H1 (cell line): Measurements from ENCODE around the gene ZFP57. TPM values are rescaled to one million over a fixed set of nuclear protein-coding genes. Genes with fewer than 3 reads are reported as not detected.

Source experiments
- CTCF ChIA-PET: fragments of 300-600 bp; sonication (Branson Sonifier 250); formaldehyde crosslinking; loops from one replicate; lab custom pipeline; 2021; ENCODE audit not compliant: partially characterized antibody; lab: Charles Lee
- POLR2A ChIA-PET: fragments of 300-600 bp; sonication (Branson Sonifier 250); formaldehyde crosslinking; loops from one replicate; lab custom pipeline; 2021; ENCODE audit warnings: inconsistent platforms; ENCODE audit not compliant: partially characterized antibody; lab: Charles Lee
- DNase-seq, 2 experiments: peaks; one replicate each; pipeline versions ENCODE4 v3.0.0 to v3.0.0-alpha.2; 2010 to 2022; ENCODE audit warnings: low spot score in 2 of 2, low read depth in 1 of 2, mixed read lengths in 1 of 2
- FAIRE-seq: peaks from 2 replicates; lab custom pipeline; 2011; peaks lifted over from hg19 to GRCh38; lab: Jason Lieb, UNC
- H2AFZ ChIP-seq: 2 replicates; pipeline ENCODE4 v1.8.1; 2012; ENCODE audit warnings: low read length, inconsistent platforms
- H2AK5ac ChIP-seq: 2 replicates; pipeline ENCODE4 v1.6.1; 2013; ENCODE audit warnings: low read depth, low read length
- H2BK120ac ChIP-seq: replicated peaks from 2 replicates; pipeline ENCODE3; 2013; ENCODE audit warnings: low read depth, low read length, inconsistent platforms
- H2BK12ac ChIP-seq: 2 replicates; pipeline ENCODE4 v1.6.1; 2013; ENCODE audit warnings: low read depth, low read length
- H2BK15ac ChIP-seq: 2 replicates; pipeline ENCODE4 v1.6.1; 2013; ENCODE audit warnings: low read length
- H2BK20ac ChIP-seq: 2 replicates; pipeline ENCODE4 v1.6.1; 2013; ENCODE audit warnings: low read length
- H2BK5ac ChIP-seq: 2 replicates; pipeline ENCODE4 v1.6.1; 2013; ENCODE audit warnings: low read depth, low read length
- H3K14ac ChIP-seq: 2 replicates; pipeline ENCODE4 v1.6.1; 2013; ENCODE audit warnings: inconsistent platforms; ENCODE audit not compliant: insufficient read length
- H3K18ac ChIP-seq: 2 replicates; pipeline ENCODE4 v1.6.1; 2013; ENCODE audit warnings: low read length; ENCODE audit errors: extremely low read depth
- H3K23ac ChIP-seq: 2 replicates; pipeline ENCODE4 v1.6.1; 2013; ENCODE audit warnings: inconsistent platforms; ENCODE audit not compliant: insufficient read length
- H3K23me2 ChIP-seq: 2 replicates; pipeline ENCODE4 v1.6.1; 2013; ENCODE audit warnings: low read depth, low read length
- H3K27ac ChIP-seq: 2 replicates; pipeline ENCODE4 v1.6.1; 2011; ENCODE audit warnings: low read depth, low read length, inconsistent platforms
- H3K27me3 ChIP-seq, 4 experiments: replicated peaks in 1 of 4; 1 replicate in 1 of 4; 2 replicates in 3 of 4; pipeline versions ENCODE4 v1.6.1 to v1.8.1; 2011 to 2013; ENCODE audit warnings: low read length in 3 of 4, mild to moderate bottlenecking in 3 of 4, inconsistent platforms in 2 of 4, mixed read lengths in 2 of 4, moderate library complexity in 1 of 4; ENCODE audit not compliant: control insufficient read depth in 3 of 4, insufficient read depth in 3 of 4; ENCODE audit errors: extremely low read depth in 1 of 4
- H3K36me3 ChIP-seq, 4 experiments: 2 replicates each; pipeline versions ENCODE4 v1.6.1 to v1.8.1; 2011 to 2013; ENCODE audit warnings: mild to moderate bottlenecking in 4 of 4, low read length in 3 of 4, moderate library complexity in 2 of 4, control low read depth in 1 of 4, inconsistent platforms in 1 of 4; ENCODE audit not compliant: insufficient read depth in 4 of 4, control insufficient read depth in 2 of 4
- H3K4ac ChIP-seq: replicated peaks from 2 replicates; pipeline ENCODE3; 2013; ENCODE audit warnings: low read length, low read depth, mixed read lengths, inconsistent platforms; ENCODE audit not compliant: insufficient read length
- H3K4me1 ChIP-seq, 4 experiments: replicated peaks in 1 of 4; 1 replicate in 1 of 4; 2 replicates in 3 of 4; pipeline versions ENCODE4 v1.6.1 to v1.8.1; 2011 to 2013; ENCODE audit warnings: low read length in 3 of 4, inconsistent platforms in 2 of 4, mixed read lengths in 1 of 4; ENCODE audit not compliant: insufficient read depth in 4 of 4, control insufficient read depth in 3 of 4
- H3K4me2 ChIP-seq, 2 experiments: 2 replicates each; pipeline versions ENCODE4 v1.6.1 to v1.8.1; 2011 to 2013; ENCODE audit warnings: low read depth in 2 of 2, low read length in 2 of 2, control low read depth in 1 of 2, inconsistent platforms in 1 of 2, mild to moderate bottlenecking in 1 of 2; ENCODE audit not compliant: insufficient read depth in 1 of 2
- H3K4me3 ChIP-seq, 4 experiments: fragments of 200-600, 300-600 bp in 1 of 4; sonication (generic), shearing (Covaris generic), sonication (Bioruptor Twin) in 1 of 4; 2 replicates each; pipeline versions ENCODE4 v1.5.1 to v1.8.1; 2011 to 2016; ENCODE audit warnings: low read length in 4 of 4, low read depth in 3 of 4, control low read depth in 2 of 4, inconsistent platforms in 2 of 4, mild to moderate bottlenecking in 2 of 4, mixed read lengths in 1 of 4, moderate library complexity in 1 of 4; ENCODE audit not compliant: insufficient read depth in 2 of 4; ENCODE audit errors: extremely low read depth in 1 of 4
- H3K56ac ChIP-seq: replicated peaks from 2 replicates; pipeline ENCODE3; 2013; ENCODE audit warnings: low read depth, mild to moderate bottlenecking, mixed read lengths, low read length, inconsistent platforms; ENCODE audit not compliant: insufficient read length
- H3K79me1 ChIP-seq: 2 replicates; pipeline ENCODE4 v1.6.1; 2013; ENCODE audit warnings: low read depth, low read length, control low read depth
- H3K79me2 ChIP-seq, 2 experiments: 2 replicates each; pipeline versions ENCODE4 v1.6.1 to v1.8.1; 2012 to 2013; ENCODE audit warnings: low read length in 2 of 2, mild to moderate bottlenecking in 2 of 2, inconsistent platforms in 1 of 2; ENCODE audit not compliant: insufficient read depth in 2 of 2, control insufficient read depth in 1 of 2
- H3K9ac ChIP-seq, 4 experiments: replicated peaks in 1 of 4; 1 replicate in 1 of 4; 2 replicates in 3 of 4; pipeline versions ENCODE4 v1.6.1 to v1.8.1; 2011 to 2013; ENCODE audit warnings: low read depth in 3 of 4, low read length in 3 of 4, control low read depth in 2 of 4, mild to moderate bottlenecking in 2 of 4, moderate library complexity in 2 of 4, inconsistent platforms in 1 of 4; ENCODE audit errors: extremely low read depth in 1 of 4
- H3K9me3 ChIP-seq, 2 experiments: 2 replicates each; pipeline versions ENCODE4 v1.6.1 to v1.8.1; 2012 to 2013; ENCODE audit warnings: mild to moderate bottlenecking in 2 of 2, moderate library complexity in 2 of 2, control low read depth in 1 of 2, inconsistent platforms in 1 of 2, low read depth in 1 of 2, low read length in 1 of 2, mixed read lengths in 1 of 2; ENCODE audit not compliant: insufficient read depth in 2 of 2
- H4K20me1 ChIP-seq, 2 experiments: replicated peaks in 1 of 2; 2 replicates each; pipeline versions ENCODE3 to v1.8.1; 2011 to 2013; ENCODE audit warnings: inconsistent platforms in 2 of 2, low read length in 2 of 2, mild to moderate bottlenecking in 1 of 2; ENCODE audit not compliant: insufficient read depth in 2 of 2, control insufficient read depth in 1 of 2
- H4K5ac ChIP-seq: 2 replicates; pipeline ENCODE4 v1.6.1; 2013; ENCODE audit warnings: low read length, low read depth, mixed read lengths, inconsistent platforms; ENCODE audit not compliant: insufficient read length
- H4K8ac ChIP-seq: 2 replicates; pipeline ENCODE4 v1.8.0; 2013; ENCODE audit warnings: mild to moderate bottlenecking, moderate library complexity, low read length, inconsistent platforms; ENCODE audit not compliant: insufficient read depth; ENCODE audit errors: extremely low read depth
- H4K91ac ChIP-seq: replicated peaks from 2 replicates; pipeline ENCODE3; 2013; ENCODE audit warnings: low read length, mixed read lengths, inconsistent platforms; ENCODE audit not compliant: insufficient read length
- JUND ChIP-seq: IDR thresholded peaks from 2 replicates; pipeline ENCODE4 v1.6.1; 2011; ENCODE audit warnings: mild to moderate bottlenecking, improper control_type of control experiment, low read length
- MAFK ChIP-seq: IDR thresholded peaks from 2 replicates; pipeline ENCODE4 v1.6.1; 2012; ENCODE audit warnings: low read depth, mild to moderate bottlenecking, improper control_type of control experiment, low read length
- NANOG ChIP-seq: IDR thresholded peaks from 2 replicates; pipeline ENCODE4 v1.6.1; 2011; ENCODE audit warnings: low read length, low read depth, mild to moderate bottlenecking, inconsistent platforms; ENCODE audit not compliant: insufficient read depth, poor library complexity, severe bottlenecking
- SAP30 ChIP-seq: fragments of 300-600 bp; sonication (generic); IDR thresholded peaks from 2 replicates; pipeline ENCODE4 v1.7.1; 2012; ENCODE audit warnings: low read length, moderate library complexity, mild to moderate bottlenecking, inconsistent platforms; ENCODE audit not compliant: insufficient read depth, insufficient replicate concordance
- SP2 ChIP-seq: IDR thresholded peaks from 2 replicates; pipeline ENCODE4 v1.6.1; 2012; ENCODE audit warnings: mild to moderate bottlenecking, low read length, inconsistent platforms
- SRF ChIP-seq: IDR thresholded peaks from 2 replicates; pipeline ENCODE4 v1.6.1; 2011; ENCODE audit warnings: mild to moderate bottlenecking, low read depth, low read length, moderate library complexity
- TAF1 ChIP-seq: IDR thresholded peaks from 2 replicates; pipeline ENCODE4 v1.6.1; 2011; ENCODE audit warnings: mild to moderate bottlenecking, low read depth, low read length
- WGBS, 2 experiments: shearing (Covaris generic) in 1 of 2; methylation state at CpG; one replicate each; pipeline versions ENCODE4 v1.1.6 to v1.1.7; 2013 to 2015; ENCODE audit warnings: low lambda C conversion rate in 2 of 2, mixed read lengths in 2 of 2, inconsistent platforms in 1 of 2, low coverage in 1 of 2, missing lambda C conversion rate in 1 of 2; ENCODE audit not compliant: insufficient replicate concordance in 2 of 2, insufficient coverage in 1 of 2, insufficient read length in 1 of 2; ENCODE audit errors: extremely low coverage in 1 of 2, missing lambda C conversion rate in 1 of 2; 5-methylcytosine and 5-hydroxymethylcytosine counted together
- polyA plus RNA-seq, 7 experiments: library from polyadenylated mRNA; depleted of rRNA in 3 of 7; stranded (reverse) in 5 of 7; unstranded in 2 of 7; fragments of >200 nt in 5 of 7; fragments of 200-250 nt in 2 of 7; gene quantifications; 1 replicate in 5 of 7; 2 replicates in 1 of 7; 4 replicates in 1 of 7; pipeline versions ENCODE4 v1.2.1 to v1.2.3, GENCODE V29; 2011 to 2013; ENCODE audit warnings: missing spikeins in 2 of 7, mixed read lengths in 2 of 7
- total RNA-seq: library from RNA; stranded (reverse); fragmentation: NEBNext Ultra II Directional; extraction: Animal tissue kit (Norgen Biotek cat#: 25700); gene quantifications from 2 replicates; pipeline ENCODE4 v1.2.1, GENCODE V29; 2021

The ZFP57 gene
- total and polyA plus RNA-seq, 2 of the 8 experiments (the other 6 are each of a cell fraction or from before 2014, with no cell fraction given) = 0.85 to 1.2 TPM

DNA sequence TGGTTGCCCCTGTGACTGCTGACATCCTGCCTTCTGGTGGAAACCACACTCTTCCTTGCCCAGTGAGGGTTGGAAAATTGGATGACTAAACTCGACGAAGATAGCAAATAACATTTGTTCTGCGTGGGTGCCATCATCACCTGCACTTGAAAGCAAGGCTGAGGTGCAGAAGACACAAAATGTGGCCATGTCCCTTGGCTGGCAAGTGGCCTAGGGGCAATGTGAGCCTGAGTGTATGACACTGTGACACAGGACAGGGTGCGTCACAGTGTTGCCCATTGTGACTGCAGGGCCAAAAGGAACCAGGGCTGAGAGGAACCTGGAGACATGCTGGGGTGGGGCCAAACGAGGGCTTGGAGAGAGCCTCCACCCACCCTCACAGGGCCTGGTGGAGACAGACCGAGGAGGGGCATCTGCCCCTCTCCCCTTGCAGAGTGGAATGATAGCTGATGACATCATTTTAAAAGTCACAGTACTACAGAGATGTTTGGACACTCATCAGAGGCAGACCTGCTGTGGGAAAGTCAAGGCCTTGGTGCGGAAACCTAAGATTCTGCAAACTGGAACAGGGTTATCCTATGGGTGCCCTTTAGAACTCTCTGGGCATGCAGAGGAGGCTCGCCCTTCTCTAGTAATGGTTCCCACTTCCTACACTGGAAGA, 29.5 kb upstream of the ZFP57 start:
- H4K91ac ChIP-seq = no peak overlapping the region
- H2AFZ ChIP-seq = no peak overlapping the region
- no peaks in the 10 kb centered on the region for H3K9me3 ChIP-seq
- no peak overlapping the region for H3K18ac ChIP-seq
- TF ChIP-seq SP2 (no peak), SAP30 (no peak), SRF (no peak), MAFK (no peak), JUND (no peak), NANOG (no peak), TAF1 (no peak)
- no peak for DNase-seq
- no peak overlapping the region for H3K9ac ChIP-seq
- H3K4me1 ChIP-seq = no peaks in the 10 kb centered on the region
- H3K14ac ChIP-seq = no peak overlapping the region
- no peak overlapping the region for H3K27ac ChIP-seq
- no peak overlapping the region for H4K8ac ChIP-seq
- H4K20me1 ChIP-seq = no peaks in the 10 kb centered on the region
- ChIA-PET CTCF (interaction anchor here (1.1 to 3.4 kb wide), 8 partner anchors 7 to 124 kb away, joined by 3 to 17 read pairs (median 6); no protein-coding TSS in a partner anchor), POLR2A (no interaction called here)
- H3K4ac ChIP-seq = no peak overlapping the region
- no peak overlapping the region for H3K23ac ChIP-seq
- H2BK120ac ChIP-seq = no peak overlapping the region
- 84% methylated on average over 8 of the region's 8 CpGs; no CpG with 5 or more reads in 1 of the 2 experiments for WGBS, 2 experiments
- no peaks in the 10 kb centered on the region for H3K36me3 ChIP-seq
- H4K5ac ChIP-seq = no peak overlapping the region
- no peak for FAIRE-seq
- H3K79me1 ChIP-seq = no peaks in the 10 kb centered on the region
- no peak overlapping the region for H2BK15ac ChIP-seq
- no peak overlapping the region for H2BK20ac ChIP-seq
- no peaks in the 10 kb centered on the region for H3K23me2 ChIP-seq
- H2BK12ac ChIP-seq = no peak overlapping the region
- no peak overlapping the region for H2BK5ac ChIP-seq
- no peaks in the 10 kb centered on the region for H3K79me2 ChIP-seq
- H3K4me3 ChIP-seq = no peak overlapping the region
- no peak overlapping the region for H3K4me2 ChIP-seq
- no peak overlapping the region for H3K56ac ChIP-seq
- no peaks in the 10 kb centered on the region for H3K27me3 ChIP-seq
- no peak overlapping the region for H2AK5ac ChIP-seq
